ENCODE results near the gene FBXO42.

FBXO42 gene

GRCh38 chr1:16351994-16352841, at the start of gene FBXO42:
TSS of gene FBXO42 (minus strand) at chr1:16352480. CDS start at chr1:16315418, 37,062 bp downstream.
- DNase-seq: peak; percentile 94
- Mint-ChIP-seq H3K4me1 (ENCODE audit: low read depth) (peaks cover 35% of the 10 kb centered on the region), H3K27me3 (no peaks in the 10 kb centered on the region), H3K27ac (peak within 1 kb of the TSS; percentile 94), H3K4me3 (peak within 1 kb of the TSS; percentile 86), H3K36me3 (ENCODE audit: low read depth) (peaks cover 11% of the 10 kb centered on the region), H3K9me3 (no peaks in the 10 kb centered on the region)

GRCh38 chr1:16398371-16398953, 46.2 kb upstream of the FBXO42 start:
- Mint-ChIP-seq H3K27ac (peak overlapping the region; percentile 81), H3K4me3 (no peak overlapping the region), H3K36me3 (ENCODE audit: low read depth) (peaks cover 65% of the 10 kb centered on the region), H3K27me3 (no peaks in the 10 kb centered on the region), H3K4me1 (ENCODE audit: low read depth) (peaks cover 11% of the 10 kb centered on the region), H3K9me3 (no peaks in the 10 kb centered on the region)
- DNase-seq: no peak

- no peak for DNase-seq
- Mint-ChIP-seq H3K27me3 (no peaks in the 10 kb centered on the region), H3K4me3 (no peak overlapping the region), H3K9me3 (no peaks in the 10 kb centered on the region), H3K36me3 (ENCODE audit: low read depth) (peaks cover 79% of the 10 kb centered on the region), H3K4me1 (ENCODE audit: low read depth) (peaks cover 23% of the 10 kb centered on the region), H3K27ac (peak overlapping the region; percentile 84)
These were observed 44.8 kb upstream of the FBXO42 start for GRCh38 chr1:16397120-16397519.

- Mint-ChIP-seq H3K27me3 (no peaks in the 10 kb centered on the region), H3K36me3 (ENCODE audit: low read depth) (peaks cover 81% of the 10 kb centered on the region), H3K4me1 (ENCODE audit: low read depth) (peaks cover 29% of the 10 kb centered on the region), H3K4me3 (no peak overlapping the region), H3K27ac (peak overlapping the region; percentile 84), H3K9me3 (no peaks in the 10 kb centered on the region)
- no peak for DNase-seq
These were observed 44.3 kb upstream of the FBXO42 start for GRCh38 chr1:16396591-16396990.

GRCh38 chr1:16394977-16395376, 42.7 kb upstream of the FBXO42 start:
- Mint-ChIP-seq H3K4me3 (no peak overlapping the region), H3K4me1 (ENCODE audit: low read depth) (peaks cover 45% of the 10 kb centered on the region), H3K9me3 (no peaks in the 10 kb centered on the region), H3K36me3 (ENCODE audit: low read depth) (peaks cover 94% of the 10 kb centered on the region), H3K27ac (no peak overlapping the region), H3K27me3 (no peaks in the 10 kb centered on the region)
- no peak for DNase-seq

GRCh38 chr1:16393570-16394521, 41.6 kb upstream of the FBXO42 start:
- Mint-ChIP-seq H3K4me3 (no peak overlapping the region), H3K27ac (peak overlapping the region; percentile 90), H3K36me3 (ENCODE audit: low read depth) (peaks cover 87% of the 10 kb centered on the region), H3K4me1 (ENCODE audit: low read depth) (peaks cover 52% of the 10 kb centered on the region), H3K27me3 (no peaks in the 10 kb centered on the region), H3K9me3 (no peaks in the 10 kb centered on the region)
- DNase-seq: no peak

- Mint-ChIP-seq H3K9me3 (no peaks in the 10 kb centered on the region), H3K36me3 (ENCODE audit: low read depth) (peaks cover 83% of the 10 kb centered on the region), H3K27me3 (no peaks in the 10 kb centered on the region), H3K4me3 (no peak overlapping the region), H3K4me1 (ENCODE audit: low read depth) (peaks cover 58% of the 10 kb centered on the region), H3K27ac (peak overlapping the region; percentile 90)
- no peak for DNase-seq
These were observed 40.7 kb upstream of the FBXO42 start for GRCh38 chr1:16392740-16393569.

GRCh38 chr1:16391411-16391810, 39.1 kb upstream of the FBXO42 start:
- Mint-ChIP-seq H3K4me3 (no peak overlapping the region), H3K9me3 (no peaks in the 10 kb centered on the region), H3K36me3 (ENCODE audit: low read depth) (peaks cover 73% of the 10 kb centered on the region), H3K4me1 (ENCODE audit: low read depth) (peaks cover 67% of the 10 kb centered on the region), H3K27ac (peak overlapping the region; percentile 90), H3K27me3 (no peaks in the 10 kb centered on the region)
- DNase-seq: no peak

GRCh38 chr1:16387201-16388188, 35.2 kb upstream of the FBXO42 start:
- H3K4me3 Mint-ChIP-seq: peak overlapping the region; percentile 65
- no peaks in the 10 kb centered on the region for H3K27me3 Mint-ChIP-seq
- DNase-seq: no peak
- peak overlapping the region; percentile 68 for H3K27ac Mint-ChIP-seq
- no peaks in the 10 kb centered on the region for H3K9me3 Mint-ChIP-seq
- H3K36me3 Mint-ChIP-seq (ENCODE audit: low read depth): peaks cover 62% of the 10 kb centered on the region
- H3K4me1 Mint-ChIP-seq (ENCODE audit: low read depth): peaks cover 85% of the 10 kb centered on the region

- DNase-seq: no peak
- H3K4me3 Mint-ChIP-seq: peak overlapping the region; percentile 65
- peak overlapping the region; percentile 68 for H3K27ac Mint-ChIP-seq
- no peaks in the 10 kb centered on the region for H3K27me3 Mint-ChIP-seq
- H3K36me3 Mint-ChIP-seq (ENCODE audit: low read depth): peaks cover 60% of the 10 kb centered on the region
- no peaks in the 10 kb centered on the region for H3K9me3 Mint-ChIP-seq
- peaks cover 81% of the 10 kb centered on the region for H3K4me1 Mint-ChIP-seq (ENCODE audit: low read depth)
These were observed 34.3 kb upstream of the FBXO42 start for GRCh38 chr1:16386454-16387113.

- DNase-seq: no peak
- no peaks in the 10 kb centered on the region for H3K9me3 Mint-ChIP-seq
- no peaks in the 10 kb centered on the region for H3K27me3 Mint-ChIP-seq
- peak overlapping the region; percentile 65 for H3K4me3 Mint-ChIP-seq
- H3K4me1 Mint-ChIP-seq (ENCODE audit: low read depth): peaks cover 73% of the 10 kb centered on the region
- H3K27ac Mint-ChIP-seq: peak overlapping the region; percentile 68
- peaks cover 52% of the 10 kb centered on the region for H3K36me3 Mint-ChIP-seq (ENCODE audit: low read depth)
These were observed 33.6 kb upstream of the FBXO42 start for GRCh38 chr1:16385659-16386453.

GRCh38 chr1:16383888-16384287, 31.6 kb upstream of the FBXO42 start:
- H3K27me3 Mint-ChIP-seq: no peaks in the 10 kb centered on the region
- DNase-seq: no peak
- H3K4me3 Mint-ChIP-seq: no peak overlapping the region
- H3K27ac Mint-ChIP-seq: peak overlapping the region; percentile 67
- H3K4me1 Mint-ChIP-seq (ENCODE audit: low read depth): peaks cover 69% of the 10 kb centered on the region
- H3K36me3 Mint-ChIP-seq (ENCODE audit: low read depth): peaks cover 55% of the 10 kb centered on the region
- no peaks in the 10 kb centered on the region for H3K9me3 Mint-ChIP-seq

Measured in activated T-cell treated with anti-CD3 and anti-CD28 coated beads, Interleukin-2, amount 50 U/mL, for 24 hours (primary cell).